H1 (cell line): Measurements from ENCODE around the gene SPDYE16. TPM values are rescaled to one million over a fixed set of nuclear protein-coding genes. Genes with fewer than 3 reads are reported as not detected.
"Not testable (repeated sequence)": the region's sequence is repeated elsewhere in the genome, so short reads cannot be mapped to it uniquely, and the experiment has no call there.

Experiments
- CTCF ChIA-PET: fragments of 300-600 bp; sonication (Branson Sonifier 250); formaldehyde crosslinking; loops from one replicate; lab custom pipeline; 2021; ENCODE audit not compliant: partially characterized antibody; lab: Charles Lee
- POLR2A ChIA-PET: fragments of 300-600 bp; sonication (Branson Sonifier 250); formaldehyde crosslinking; loops from one replicate; lab custom pipeline; 2021; ENCODE audit warnings: inconsistent platforms; ENCODE audit not compliant: partially characterized antibody; lab: Charles Lee
- DNase-seq, 2 experiments: peaks; one replicate each; pipeline versions ENCODE4 v3.0.0 to v3.0.0-alpha.2; 2010 to 2022; ENCODE audit warnings: low spot score in 2 of 2, low read depth in 1 of 2, mixed read lengths in 1 of 2
- FAIRE-seq: peaks from 2 replicates; lab custom pipeline; 2011; peaks lifted over from hg19 to GRCh38; lab: Jason Lieb, UNC
- H2AFZ ChIP-seq: 2 replicates; pipeline ENCODE4 v1.8.1; 2012; ENCODE audit warnings: low read length, inconsistent platforms
- H2AK5ac ChIP-seq: 2 replicates; pipeline ENCODE4 v1.6.1; 2013; ENCODE audit warnings: low read depth, low read length
- H2BK120ac ChIP-seq: replicated peaks from 2 replicates; pipeline ENCODE3; 2013; ENCODE audit warnings: low read depth, low read length, inconsistent platforms
- H2BK12ac ChIP-seq: 2 replicates; pipeline ENCODE4 v1.6.1; 2013; ENCODE audit warnings: low read depth, low read length
- H2BK15ac ChIP-seq: 2 replicates; pipeline ENCODE4 v1.6.1; 2013; ENCODE audit warnings: low read length
- H2BK20ac ChIP-seq: 2 replicates; pipeline ENCODE4 v1.6.1; 2013; ENCODE audit warnings: low read length
- H2BK5ac ChIP-seq: 2 replicates; pipeline ENCODE4 v1.6.1; 2013; ENCODE audit warnings: low read depth, low read length
- H3K14ac ChIP-seq: 2 replicates; pipeline ENCODE4 v1.6.1; 2013; ENCODE audit warnings: inconsistent platforms; ENCODE audit not compliant: insufficient read length
- H3K18ac ChIP-seq: 2 replicates; pipeline ENCODE4 v1.6.1; 2013; ENCODE audit warnings: low read length; ENCODE audit errors: extremely low read depth
- H3K23ac ChIP-seq: 2 replicates; pipeline ENCODE4 v1.6.1; 2013; ENCODE audit warnings: inconsistent platforms; ENCODE audit not compliant: insufficient read length
- H3K23me2 ChIP-seq: 2 replicates; pipeline ENCODE4 v1.6.1; 2013; ENCODE audit warnings: low read depth, low read length
- H3K27ac ChIP-seq: 2 replicates; pipeline ENCODE4 v1.6.1; 2011; ENCODE audit warnings: low read depth, low read length, inconsistent platforms
- H3K27me3 ChIP-seq, 4 experiments: replicated peaks in 1 of 4; 1 replicate in 1 of 4; 2 replicates in 3 of 4; pipeline versions ENCODE4 v1.6.1 to v1.8.1; 2011 to 2013; ENCODE audit warnings: low read length in 3 of 4, mild to moderate bottlenecking in 3 of 4, inconsistent platforms in 2 of 4, mixed read lengths in 2 of 4, moderate library complexity in 1 of 4; ENCODE audit not compliant: control insufficient read depth in 3 of 4, insufficient read depth in 3 of 4; ENCODE audit errors: extremely low read depth in 1 of 4
- H3K36me3 ChIP-seq, 4 experiments: 2 replicates each; pipeline versions ENCODE4 v1.6.1 to v1.8.1; 2011 to 2013; ENCODE audit warnings: mild to moderate bottlenecking in 4 of 4, low read length in 3 of 4, moderate library complexity in 2 of 4, control low read depth in 1 of 4, inconsistent platforms in 1 of 4; ENCODE audit not compliant: insufficient read depth in 4 of 4, control insufficient read depth in 2 of 4
- H3K4ac ChIP-seq: replicated peaks from 2 replicates; pipeline ENCODE3; 2013; ENCODE audit warnings: low read length, low read depth, mixed read lengths, inconsistent platforms; ENCODE audit not compliant: insufficient read length
- H3K4me1 ChIP-seq, 4 experiments: replicated peaks in 1 of 4; 1 replicate in 1 of 4; 2 replicates in 3 of 4; pipeline versions ENCODE4 v1.6.1 to v1.8.1; 2011 to 2013; ENCODE audit warnings: low read length in 3 of 4, inconsistent platforms in 2 of 4, mixed read lengths in 1 of 4; ENCODE audit not compliant: insufficient read depth in 4 of 4, control insufficient read depth in 3 of 4
- H3K4me2 ChIP-seq, 2 experiments: 2 replicates each; pipeline versions ENCODE4 v1.6.1 to v1.8.1; 2011 to 2013; ENCODE audit warnings: low read depth in 2 of 2, low read length in 2 of 2, control low read depth in 1 of 2, inconsistent platforms in 1 of 2, mild to moderate bottlenecking in 1 of 2; ENCODE audit not compliant: insufficient read depth in 1 of 2
- H3K4me3 ChIP-seq, 4 experiments: fragments of 200-600, 300-600 bp in 1 of 4; sonication (generic), shearing (Covaris generic), sonication (Bioruptor Twin) in 1 of 4; 2 replicates each; pipeline versions ENCODE4 v1.5.1 to v1.8.1; 2011 to 2016; ENCODE audit warnings: low read length in 4 of 4, low read depth in 3 of 4, control low read depth in 2 of 4, inconsistent platforms in 2 of 4, mild to moderate bottlenecking in 2 of 4, mixed read lengths in 1 of 4, moderate library complexity in 1 of 4; ENCODE audit not compliant: insufficient read depth in 2 of 4; ENCODE audit errors: extremely low read depth in 1 of 4
- H3K56ac ChIP-seq: replicated peaks from 2 replicates; pipeline ENCODE3; 2013; ENCODE audit warnings: low read depth, mild to moderate bottlenecking, mixed read lengths, low read length, inconsistent platforms; ENCODE audit not compliant: insufficient read length
- H3K79me1 ChIP-seq: 2 replicates; pipeline ENCODE4 v1.6.1; 2013; ENCODE audit warnings: low read depth, low read length, control low read depth
- H3K79me2 ChIP-seq, 2 experiments: 2 replicates each; pipeline versions ENCODE4 v1.6.1 to v1.8.1; 2012 to 2013; ENCODE audit warnings: low read length in 2 of 2, mild to moderate bottlenecking in 2 of 2, inconsistent platforms in 1 of 2; ENCODE audit not compliant: insufficient read depth in 2 of 2, control insufficient read depth in 1 of 2
- H3K9ac ChIP-seq, 4 experiments: replicated peaks in 1 of 4; 1 replicate in 1 of 4; 2 replicates in 3 of 4; pipeline versions ENCODE4 v1.6.1 to v1.8.1; 2011 to 2013; ENCODE audit warnings: low read depth in 3 of 4, low read length in 3 of 4, control low read depth in 2 of 4, mild to moderate bottlenecking in 2 of 4, moderate library complexity in 2 of 4, inconsistent platforms in 1 of 4; ENCODE audit errors: extremely low read depth in 1 of 4
- H3K9me3 ChIP-seq, 2 experiments: 2 replicates each; pipeline versions ENCODE4 v1.6.1 to v1.8.1; 2012 to 2013; ENCODE audit warnings: mild to moderate bottlenecking in 2 of 2, moderate library complexity in 2 of 2, control low read depth in 1 of 2, inconsistent platforms in 1 of 2, low read depth in 1 of 2, low read length in 1 of 2, mixed read lengths in 1 of 2; ENCODE audit not compliant: insufficient read depth in 2 of 2
- H4K20me1 ChIP-seq, 2 experiments: replicated peaks in 1 of 2; 2 replicates each; pipeline versions ENCODE3 to v1.8.1; 2011 to 2013; ENCODE audit warnings: inconsistent platforms in 2 of 2, low read length in 2 of 2, mild to moderate bottlenecking in 1 of 2; ENCODE audit not compliant: insufficient read depth in 2 of 2, control insufficient read depth in 1 of 2
- H4K5ac ChIP-seq: 2 replicates; pipeline ENCODE4 v1.6.1; 2013; ENCODE audit warnings: low read length, low read depth, mixed read lengths, inconsistent platforms; ENCODE audit not compliant: insufficient read length
- H4K8ac ChIP-seq: 2 replicates; pipeline ENCODE4 v1.8.0; 2013; ENCODE audit warnings: mild to moderate bottlenecking, moderate library complexity, low read length, inconsistent platforms; ENCODE audit not compliant: insufficient read depth; ENCODE audit errors: extremely low read depth
- H4K91ac ChIP-seq: replicated peaks from 2 replicates; pipeline ENCODE3; 2013; ENCODE audit warnings: low read length, mixed read lengths, inconsistent platforms; ENCODE audit not compliant: insufficient read length
- WGBS, 2 experiments: shearing (Covaris generic) in 1 of 2; methylation state at CpG; one replicate each; pipeline versions ENCODE4 v1.1.6 to v1.1.7; 2013 to 2015; ENCODE audit warnings: low lambda C conversion rate in 2 of 2, mixed read lengths in 2 of 2, inconsistent platforms in 1 of 2, low coverage in 1 of 2, missing lambda C conversion rate in 1 of 2; ENCODE audit not compliant: insufficient replicate concordance in 2 of 2, insufficient coverage in 1 of 2, insufficient read length in 1 of 2; ENCODE audit errors: extremely low coverage in 1 of 2, missing lambda C conversion rate in 1 of 2; 5-methylcytosine and 5-hydroxymethylcytosine counted together
- polyA plus RNA-seq, 7 experiments: library from polyadenylated mRNA; depleted of rRNA in 3 of 7; stranded (reverse) in 5 of 7; unstranded in 2 of 7; fragments of >200 nt in 5 of 7; fragments of 200-250 nt in 2 of 7; gene quantifications; 1 replicate in 5 of 7; 2 replicates in 1 of 7; 4 replicates in 1 of 7; pipeline versions ENCODE4 v1.2.1 to v1.2.3, GENCODE V29; 2011 to 2013; ENCODE audit warnings: missing spikeins in 2 of 7, mixed read lengths in 2 of 7
- total RNA-seq: library from RNA; stranded (reverse); fragmentation: NEBNext Ultra II Directional; extraction: Animal tissue kit (Norgen Biotek cat#: 25700); gene quantifications from 2 replicates; pipeline ENCODE4 v1.2.1, GENCODE V29; 2021

SPDYE16 gene
- total and polyA plus RNA-seq, 2 of the 8 experiments (the other 6 are each of a cell fraction or from before 2014, with no cell fraction given), result not detected

GRCh38 chr7:76582848-76583631, 39.9 kb upstream of the SPDYE16 start:
- H3K4ac ChIP-seq, H3K14ac ChIP-seq, H3K18ac ChIP-seq, H4K5ac ChIP-seq, H3K9me3 ChIP-seq, H2BK12ac ChIP-seq, FAIRE-seq, H2AK5ac ChIP-seq, H3K27me3 ChIP-seq, H3K23ac ChIP-seq, H3K79me1 ChIP-seq, H3K27ac ChIP-seq, H2BK120ac ChIP-seq, H2AFZ ChIP-seq, H4K8ac ChIP-seq, H2BK5ac ChIP-seq, H3K56ac ChIP-seq, H3K36me3 ChIP-seq, CTCF ChIA-PET, H3K79me2 ChIP-seq, H3K9ac ChIP-seq, H3K4me1 ChIP-seq, H3K4me2 ChIP-seq, H2BK20ac ChIP-seq, H2BK15ac ChIP-seq, H4K20me1 ChIP-seq, H3K23me2 ChIP-seq, H3K4me3 ChIP-seq, DNase-seq, H4K91ac ChIP-seq, POLR2A ChIA-PET: not testable (repeated sequence)
- 90% methylated on average over 1 of the region's 2 CpGs; no CpG with 5 or more reads in 1 of the 2 experiments for WGBS, 2 experiments
